ENCODE measurements around the gene ST6GALNAC6. TPM values are rescaled to one million over a fixed set of nuclear protein-coding genes. Genes with fewer than 3 reads are reported as not detected.

The ST6GALNAC6 gene
- total and polyA plus RNA-seq, 12 donors = 32.8 to 52.0 (median 42.5) TPM

GRCh38 chr9:127896395-127897192 lies 2.8 kb downstream of the ST6GALNAC6 start:
- no peak for DNase-seq
- H3K27me3 ChIP-seq = no peaks in the 10 kb centered on the region
- peak overlapping the region in 9 of 10 donors; percentile 85 to 98 (median 96) for H3K27ac ChIP-seq
- peak in 1 of 8 donors; percentile 1 for ATAC-seq
- intact Hi-C loops (cut with DNase I) = no loop called here
- H3K36me3 ChIP-seq = peaks cover 0 to 51% (median 45%) of the 10 kb centered on the region in 9 donors
- 66 to 69% methylated on average over 16 of the region's 16 CpGs for WGBS, 2 donors
- no peak for TF ChIP-seq CTCF (IDR thresholded peaks at IDR 0.05)
- peak overlapping the region in 9 of 10 donors; percentile 88 to 100 (median 98) for H3K4me3 ChIP-seq
- peaks cover 0 to 21% (median 7%) of the 10 kb centered on the region in 11 donors for H3K9me3 ChIP-seq
- peaks cover 16 to 41% (median 34%) of the 10 kb centered on the region in 9 donors for H3K4me1 ChIP-seq

GRCh38 chr9:127895811-127896210 lies 3.6 kb downstream of the ST6GALNAC6 start:
- no peak overlapping the region for H3K4me3 ChIP-seq
- 98% methylated on average over 8 of the region's 8 CpGs for WGBS, 2 donors
- no peaks in the 10 kb centered on the region for H3K27me3 ChIP-seq
- H3K9me3 ChIP-seq = peaks cover 0 to 21% (median 7%) of the 10 kb centered on the region in 11 donors
- ATAC-seq = no peak
- peak overlapping the region in 2 of 10 donors; percentile 97 to 98 for H3K27ac ChIP-seq
- intact Hi-C loops (cut with DNase I) = loop anchor here in 1 of 10 donors (2.0 kb wide), 1 partner anchor 17 kb away; no protein-coding TSS in a partner anchor
- TF ChIP-seq CTCF (IDR thresholded peaks at IDR 0.05) = no peak
- no peak for DNase-seq
- peaks cover 16 to 41% (median 34%) of the 10 kb centered on the region in 9 donors for H3K4me1 ChIP-seq
- H3K36me3 ChIP-seq = peaks cover 0 to 57% (median 45%) of the 10 kb centered on the region in 9 donors

GRCh38 chr9:127893392-127893791 lies 6.0 kb downstream of the ST6GALNAC6 start:
- ATAC-seq (no peak), DNase-seq (no peak)
- no peak overlapping the region for H3K4me3 ChIP-seq
- intact Hi-C loops (cut with DNase I) = no loop called here
- TF ChIP-seq CTCF (IDR thresholded peaks at IDR 0.05) = no peak
- 98% methylated on average over 4 of the region's 4 CpGs for WGBS, 2 donors
- H3K27me3 ChIP-seq = no peaks in the 10 kb centered on the region
- peaks cover 0 to 81% (median 53%) of the 10 kb centered on the region in 9 donors for H3K36me3 ChIP-seq
- H3K4me1 ChIP-seq = peaks cover 11 to 27% (median 22%) of the 10 kb centered on the region in 9 donors
- no peak overlapping the region for H3K27ac ChIP-seq
- H3K9me3 ChIP-seq = peaks cover 0 to 21% (median 7%) of the 10 kb centered on the region in 11 donors

GRCh38 chr9:127892831-127893230 lies 6.6 kb downstream of the ST6GALNAC6 start:
- Histone ChIP-seq H3K36me3 (peaks cover 0 to 87% (median 53%) of the 10 kb centered on the region in 9 donors), H3K4me3 (no peak overlapping the region), H3K27me3 (no peaks in the 10 kb centered on the region), H3K9me3 (peaks cover 0 to 21% (median 7%) of the 10 kb centered on the region in 11 donors), H3K4me1 (peaks cover 11 to 21% (median 17%) of the 10 kb centered on the region in 9 donors), H3K27ac (no peak overlapping the region)
- 89 to 97% methylated on average over 6 of the region's 6 CpGs for WGBS, 2 donors
- no peak for TF ChIP-seq CTCF (IDR thresholded peaks at IDR 0.05)
- ATAC-seq = no peak
- no peak for DNase-seq
- intact Hi-C loops (cut with DNase I) = no loop called here
